SK-N-SH treated with all-trans-retinoic acid at 6 μM for 48 hours (cell line): ENCODE measurements around the gene KCND1.
"Not testable (repeated sequence)": the region's sequence is repeated elsewhere in the genome, so short reads cannot be mapped to it uniquely, and the experiment has no call there.

ENCODE experiments used
- ATAC-seq: fragments of 200-7000 bp; cut with Tn5 transposase; 3 replicates; pipeline ENCODE4 v1.9.1; 2020; ENCODE audit warnings: mild to moderate bottlenecking, moderate library complexity
- CREB5 ChIP-seq: fragments of 250-450 bp; sonication (Bioruptor Pico); IDR thresholded peaks from 2 replicates; pipeline ENCODE4 v1.5.1; 2020; ENCODE audit warnings: low read depth, mild to moderate bottlenecking, moderate library complexity
- CSRNP3 ChIP-seq: fragments of 250-450 bp; sonication (Bioruptor Pico); IDR thresholded peaks from 2 replicates; pipeline ENCODE4 v1.5.1; 2021; ENCODE audit warnings: mild to moderate bottlenecking, moderate library complexity
- ESRRG ChIP-seq: fragments of 250-450 bp; sonication (Bioruptor Pico); IDR thresholded peaks from 2 replicates; pipeline ENCODE4 v1.6.1; 2021; ENCODE audit warnings: mild to moderate bottlenecking
- GLIS3 ChIP-seq: fragments of 250-450 bp; sonication (Bioruptor Pico); IDR thresholded peaks from 2 replicates; pipeline ENCODE4 v1.5.0; 2020; ENCODE audit warnings: mild to moderate bottlenecking, moderate library complexity
- PATZ1 ChIP-seq: fragments of 250-450 bp; sonication (Bioruptor Pico); IDR thresholded peaks from 2 replicates; pipeline ENCODE4 v1.8.0; 2020; ENCODE audit warnings: mild to moderate bottlenecking, moderate library complexity, borderline replicate concordance
- POU6F1 ChIP-seq: fragments of 250-450 bp; sonication (Bioruptor Pico); IDR thresholded peaks from 2 replicates; pipeline ENCODE4 v1.8.0; 2021; ENCODE audit warnings: low read depth, mild to moderate bottlenecking, moderate library complexity, borderline replicate concordance
- RARB ChIP-seq: fragments of 250-450 bp; sonication (Bioruptor Pico); IDR thresholded peaks from 2 replicates; pipeline ENCODE4 v1.8.0; 2021; ENCODE audit warnings: mild to moderate bottlenecking, moderate library complexity
- SNAI2 ChIP-seq: fragments of 250-450 bp; sonication (Bioruptor Pico); IDR thresholded peaks from 2 replicates; pipeline ENCODE4 v1.5.0; 2020; ENCODE audit warnings: mild to moderate bottlenecking, moderate library complexity
- TCF4 ChIP-seq: fragments of 250-450 bp; sonication (Bioruptor Pico); IDR thresholded peaks from 2 replicates; pipeline ENCODE4 v1.8.0; 2021; ENCODE audit warnings: mild to moderate bottlenecking, moderate library complexity, borderline replicate concordance
- TOX ChIP-seq: fragments of 250-450 bp; sonication (Bioruptor Pico); IDR thresholded peaks from 2 replicates; pipeline ENCODE4 v1.8.0; 2021; ENCODE audit warnings: mild to moderate bottlenecking, moderate library complexity, borderline replicate concordance
- TSHZ2 ChIP-seq: fragments of 250-450 bp; sonication (Bioruptor Pico); IDR thresholded peaks from 2 replicates; pipeline ENCODE4 v1.5.0; 2020; ENCODE audit warnings: mild to moderate bottlenecking, moderate library complexity
- ZC3H10 ChIP-seq: fragments of 250-450 bp; sonication (Bioruptor Pico); IDR thresholded peaks from 2 replicates; pipeline ENCODE4 v1.5.1; 2021; ENCODE audit warnings: mild to moderate bottlenecking, moderate library complexity
- ZFP3 ChIP-seq: fragments of 250-450 bp; sonication (Bioruptor Pico); IDR thresholded peaks from 2 replicates; pipeline ENCODE4 v1.5.0; 2020; ENCODE audit warnings: mild to moderate bottlenecking, moderate library complexity
- ZFP30 ChIP-seq: fragments of 450-650 bp; formaldehyde crosslinking; IDR thresholded peaks from 2 replicates; pipeline ENCODE4 v1.5.0; 2022; ENCODE audit warnings: mild to moderate bottlenecking, moderate library complexity
- ZNF565 ChIP-seq: fragments of 450-650 bp; formaldehyde crosslinking; conservative IDR thresholded peaks from 2 replicates; pipeline ENCODE4 v1.5.0; 2020; ENCODE audit warnings: low read depth, mild to moderate bottlenecking, moderate library complexity
- ZNF70 ChIP-seq: fragments of 450-650 bp; formaldehyde crosslinking; IDR thresholded peaks from 2 replicates; pipeline ENCODE4 v1.5.0; 2020; ENCODE audit warnings: mild to moderate bottlenecking, moderate library complexity
- ZNF8 ChIP-seq: fragments of 450-650 bp; formaldehyde crosslinking; IDR thresholded peaks from 2 replicates; pipeline ENCODE4 v1.5.0; 2020; ENCODE audit warnings: mild to moderate bottlenecking, moderate library complexity

The KCND1 gene

GRCh38 chrX:48983896-48984295 lies 12.3 kb upstream of the KCND1 start (continued):
- TF ChIP-seq CREB5 (CRISPR knock-in tag) (no peak), ZC3H10 (no peak), ZNF70 (CRISPR knock-in tag) (no peak), TCF4 (CRISPR knock-in tag) (no peak), CSRNP3 (CRISPR knock-in tag) (no peak)

GRCh38 chrX:48983081-48983480 lies 11.4 kb upstream of the KCND1 start:
- ATAC-seq = no peak
- TF ChIP-seq ZFP30 (CRISPR knock-in tag) (no peak), ZC3H10 (no peak), ESRRG (CRISPR knock-in tag) (no peak), TSHZ2 (CRISPR knock-in tag) (no peak), TCF4 (CRISPR knock-in tag) (no peak), POU6F1 (no peak)

- TF ChIP-seq TCF4 (CRISPR knock-in tag) (no peak), PATZ1 (CRISPR knock-in tag) (no peak), ZNF70 (CRISPR knock-in tag) (no peak), ZC3H10 (no peak), TOX (CRISPR knock-in tag) (no peak), ESRRG (CRISPR knock-in tag) (no peak), ZFP3 (CRISPR knock-in tag) (no peak), ZNF565 (CRISPR knock-in tag) (no peak), SNAI2 (CRISPR knock-in tag) (no peak), GLIS3 (CRISPR knock-in tag) (no peak), RARB (no peak), TSHZ2 (CRISPR knock-in tag) (no peak), ZFP30 (CRISPR knock-in tag) (no peak), ZNF8 (CRISPR knock-in tag) (no peak)
- no peak for ATAC-seq
Measured at GRCh38 chrX:48981178-48981577, 9.5 kb upstream of the KCND1 start.

- not testable (repeated sequence) for ATAC-seq
Measured at GRCh38 chrX:48980341-48980740, 8.7 kb upstream of the KCND1 start.
